Esophagus mucosa (tissue), 1 donor: ENCODE measurements around the gene ITFG1. TPM values are rescaled to one million over a fixed set of nuclear protein-coding genes. Genes with fewer than 3 reads are reported as not detected.
"Not testable (repeated sequence)": the region's sequence is repeated elsewhere in the genome, so short reads cannot be mapped to it uniquely, and the experiment has no call there.

Experiments used
- ATAC-seq: fragments of 200-7000 bp; cut with Tn5 transposase; one replicate; pipeline ENCODE4 v1.9.1; 2020
- total RNA-seq: library from RNA; stranded (reverse); gene quantifications from one replicate; pipeline ENCODE4 v1.2.4, GENCODE V29; 2023
- donor health status: DM: yes; HTN: yes; CAD: no.

ITFG1 gene
- total RNA-seq, 1 donor from 2014 or later: 23.2 TPM

DNA sequence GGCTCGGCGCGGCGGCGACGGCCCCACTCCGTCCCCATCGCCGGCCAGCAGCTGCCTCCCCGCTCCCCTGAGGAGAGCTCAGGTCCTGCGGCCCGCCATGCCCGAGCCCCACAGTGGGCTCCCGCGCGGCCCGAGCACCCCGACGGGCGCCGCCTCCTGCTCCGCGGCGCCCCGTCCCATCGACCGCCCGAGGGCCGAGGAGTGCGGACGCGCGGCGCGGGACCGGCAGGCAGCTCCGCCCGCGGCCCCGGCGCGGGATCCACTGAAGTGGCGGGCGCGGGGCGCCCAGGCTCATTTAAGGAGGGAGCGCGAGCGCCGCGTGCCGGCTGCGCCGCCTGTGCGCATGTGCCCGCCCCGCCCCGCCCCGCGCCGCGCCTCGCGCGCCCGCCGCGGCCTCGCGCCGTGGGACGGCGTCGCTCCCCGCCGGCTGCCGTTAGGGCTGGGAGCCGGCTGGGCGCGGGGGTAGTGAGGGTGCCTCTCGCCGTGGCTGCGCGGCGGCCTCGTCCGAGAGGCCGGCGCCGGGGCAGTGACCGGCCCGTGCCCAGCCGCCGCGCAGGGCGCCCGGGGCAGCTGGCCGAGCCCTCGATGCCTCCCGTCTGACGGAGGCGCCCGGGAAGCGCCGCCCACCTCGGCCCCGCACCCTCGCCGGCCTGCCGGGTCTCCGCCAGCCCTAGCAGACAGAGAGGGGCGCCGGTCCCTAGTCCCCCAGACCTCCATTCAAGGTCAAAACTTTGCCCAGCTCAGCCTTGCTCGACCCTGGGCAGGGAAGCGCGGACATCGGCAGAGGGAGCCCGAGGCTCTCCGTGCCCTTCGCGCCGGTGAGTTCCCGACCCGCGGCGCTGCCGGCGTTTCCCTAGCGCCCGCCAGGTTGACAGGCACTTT is 316.9 kb downstream of the ITFG1 start, which contains the start of gene NETO2:
Gene NETO2, minus strand, starts transcription at position 269 of the 882 bp plus-strand sequence. CDS start 333 bp downstream, outside the sequence.
- peak; percentile 74 for ATAC-seq

DNA sequence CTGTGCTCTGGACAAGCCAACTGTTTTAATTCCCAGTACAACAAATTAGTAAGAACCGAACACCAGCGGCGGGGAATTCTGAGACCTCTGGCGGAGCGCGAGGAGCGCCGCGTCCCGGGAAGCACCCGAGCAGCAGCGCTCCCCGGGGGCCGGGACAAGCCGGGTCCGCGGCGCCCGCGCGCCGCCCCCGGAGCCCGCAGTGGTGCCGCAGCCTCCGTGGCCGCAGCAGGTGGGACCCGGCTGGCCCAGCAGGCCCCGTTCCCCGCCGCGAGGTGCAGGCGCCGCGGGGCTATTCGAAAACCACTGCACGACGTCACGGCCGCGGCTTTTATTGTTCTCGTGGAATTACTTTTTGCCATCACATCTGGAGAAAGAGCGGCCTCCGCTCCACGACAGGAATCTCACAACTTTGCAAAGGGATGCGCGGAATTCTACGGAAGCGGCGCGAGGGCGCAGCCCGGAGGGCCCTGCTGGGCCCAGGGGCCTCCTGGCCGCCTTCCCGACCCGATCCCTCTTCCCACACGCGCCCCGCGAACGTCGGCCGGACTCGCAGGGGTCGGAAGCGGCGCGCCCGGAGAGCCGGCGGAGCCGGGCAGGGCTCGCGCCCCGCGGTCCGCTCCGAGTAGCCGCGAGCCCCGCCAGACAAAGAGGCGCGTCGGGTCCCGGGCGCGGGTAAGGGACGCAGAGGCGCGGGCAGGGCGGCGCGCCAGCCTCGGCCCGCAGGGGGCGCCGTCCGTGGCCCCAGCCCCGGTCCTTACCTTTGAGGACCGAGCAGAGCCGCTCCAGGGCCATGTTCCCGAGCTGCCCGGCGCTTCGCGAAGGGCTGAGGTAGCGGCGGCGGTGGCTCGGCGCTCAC is 317.8 kb downstream of the ITFG1 start:
- peak; percentile 88 for ATAC-seq

DNA sequence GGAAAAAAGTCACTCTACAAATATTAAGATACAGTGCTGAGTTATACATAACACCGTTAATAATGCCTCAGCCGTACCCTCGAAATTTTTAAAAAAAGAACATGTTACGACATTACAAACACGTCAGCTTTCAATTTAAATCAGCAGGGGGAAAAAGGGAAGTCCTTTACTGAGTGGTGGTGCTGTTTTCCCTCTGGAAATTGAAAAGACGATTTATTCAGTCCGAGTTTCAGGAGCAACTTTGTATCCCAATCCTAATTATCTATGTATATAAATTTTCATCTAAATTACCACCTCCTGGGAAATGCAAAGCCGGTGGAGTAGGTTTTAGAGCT is 318.4 kb downstream of the ITFG1 start:
- ATAC-seq: no peak

DNA sequence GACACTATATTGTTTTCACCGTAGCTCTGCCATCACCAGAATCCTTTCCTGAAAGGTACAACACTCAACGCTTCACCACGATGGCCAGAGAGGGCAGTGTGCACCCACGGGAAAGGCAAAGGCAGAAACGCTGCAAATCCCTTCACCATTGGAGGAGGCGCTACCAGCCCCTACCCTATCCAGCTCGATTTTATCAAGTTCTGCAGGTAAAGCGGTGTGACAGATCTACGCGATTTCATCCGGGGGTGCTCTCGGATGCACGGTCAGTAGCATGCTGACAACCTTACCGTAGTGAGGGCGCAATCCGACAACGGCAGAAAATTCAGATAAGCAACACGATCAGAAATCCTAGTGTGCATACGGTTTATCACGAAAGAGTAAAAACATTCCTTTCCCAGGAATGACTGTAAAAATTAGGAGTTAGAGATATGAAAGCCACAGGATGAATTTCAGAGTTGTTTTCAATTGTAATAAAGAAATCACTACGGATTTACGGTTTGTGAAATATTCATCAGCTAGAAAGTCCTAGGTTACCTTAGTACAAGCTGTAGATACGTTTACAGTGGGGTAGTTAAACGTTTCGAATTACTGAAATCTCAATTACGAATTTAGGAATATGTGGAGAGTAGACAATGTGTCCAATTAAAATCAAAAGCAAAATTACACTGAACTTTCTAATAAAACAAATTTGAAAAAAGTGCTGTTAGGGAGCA is 318.9 kb downstream of the ITFG1 start:
- ATAC-seq: peak; percentile 82

DNA sequence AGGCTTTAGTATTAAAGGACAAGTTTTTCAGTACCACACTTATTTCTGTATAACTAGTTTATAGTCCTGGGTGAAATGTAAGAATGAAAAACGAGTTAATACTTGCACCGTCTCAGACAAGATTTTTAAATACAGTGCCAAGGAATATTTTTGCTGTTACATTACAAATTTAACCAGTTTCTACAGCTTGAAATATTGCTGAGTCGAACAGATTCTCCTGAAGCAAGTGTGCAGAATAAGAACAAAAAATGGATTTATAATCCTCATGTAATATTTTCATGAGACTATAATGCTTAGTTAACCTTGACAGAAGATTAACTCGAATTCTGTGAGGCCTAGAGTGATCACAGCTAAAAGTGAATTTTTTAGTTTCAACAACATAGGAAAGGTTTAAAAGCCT is 320.2 kb downstream of the ITFG1 start:
- no peak for ATAC-seq

DNA sequence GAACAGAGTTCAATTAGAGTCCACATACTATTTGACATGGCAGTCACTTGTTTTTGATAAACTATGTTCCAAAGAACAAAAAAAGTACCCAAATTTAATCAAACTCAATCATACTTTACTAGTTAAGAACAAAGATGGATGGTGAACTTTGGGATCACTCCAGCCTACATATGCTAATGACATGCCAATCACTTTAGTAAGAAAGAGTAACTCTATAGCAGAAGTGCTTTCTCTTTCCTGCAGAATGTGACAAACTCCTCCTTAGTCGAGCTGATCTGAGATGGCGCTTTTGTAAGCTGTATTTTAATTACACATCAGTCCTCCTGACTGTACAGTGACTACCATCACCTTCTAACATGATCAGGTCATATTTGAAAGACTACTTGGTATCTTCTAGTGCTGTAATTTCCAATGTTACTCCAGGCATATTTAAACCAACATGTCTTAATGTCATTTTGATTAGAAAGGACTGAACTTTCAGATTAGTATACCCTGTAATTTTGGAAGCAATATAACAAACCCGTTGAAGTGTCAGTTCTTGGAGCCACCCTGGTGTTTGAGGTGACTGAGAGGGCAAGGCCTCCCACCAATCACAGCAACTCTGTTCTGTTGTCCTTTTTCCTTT is 321.2 kb downstream of the ITFG1 start:
- ATAC-seq: no peak

DNA sequence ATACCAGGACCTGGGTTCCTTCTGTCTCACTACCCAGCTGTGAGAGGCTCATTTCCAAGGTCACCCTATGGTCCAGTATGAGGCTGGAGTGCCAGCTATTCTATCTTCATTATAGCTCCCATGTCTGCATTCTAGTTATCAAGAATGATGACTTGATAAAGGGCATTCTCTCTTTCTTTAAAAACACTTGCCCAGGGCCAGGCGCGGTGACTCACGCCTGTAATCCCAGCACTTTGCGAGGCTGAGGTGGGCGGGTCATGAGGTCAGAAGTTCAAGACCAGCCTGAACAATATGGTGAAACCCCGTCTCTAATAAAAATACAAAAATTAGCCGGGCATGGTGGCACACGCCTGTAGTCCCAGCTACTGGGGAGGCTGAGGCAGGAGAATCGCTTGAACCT is 322.9 kb downstream of the ITFG1 start:
- ATAC-seq: not testable (repeated sequence)

DNA sequence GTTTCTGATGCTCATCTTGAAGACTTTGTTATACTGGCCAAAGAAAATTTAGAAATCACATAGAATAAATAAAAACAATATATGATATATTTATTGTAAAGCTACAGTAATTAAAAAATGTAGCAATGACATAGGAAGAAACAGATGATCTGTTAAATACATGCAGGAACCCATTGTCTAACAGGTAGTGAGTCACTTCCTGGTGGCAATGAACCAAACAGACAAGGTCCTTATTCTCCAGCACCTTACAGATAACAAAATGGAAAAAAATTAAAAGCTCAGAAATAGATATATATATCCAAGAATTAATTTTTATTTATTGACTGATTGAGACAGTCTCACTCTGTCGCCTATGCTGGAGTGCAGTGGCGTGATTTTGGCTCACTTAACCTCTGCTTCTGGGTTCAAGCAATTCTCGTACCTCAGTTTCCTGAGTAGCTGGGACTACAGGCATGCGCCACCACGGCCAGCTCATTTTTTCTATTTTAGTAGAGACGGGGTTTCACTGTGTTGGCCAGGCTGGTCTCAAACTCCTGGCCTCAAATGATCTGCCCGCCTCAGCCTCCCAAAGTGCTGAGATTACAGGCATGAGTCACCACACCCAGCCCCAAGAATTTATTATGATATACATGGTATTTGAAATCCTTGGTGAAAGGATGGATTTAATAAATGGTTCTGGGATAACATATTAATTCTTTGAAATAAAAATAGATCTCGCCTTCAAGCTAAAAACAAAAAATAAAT is 324.6 kb downstream of the ITFG1 start:
- ATAC-seq: peak; percentile 81

DNA sequence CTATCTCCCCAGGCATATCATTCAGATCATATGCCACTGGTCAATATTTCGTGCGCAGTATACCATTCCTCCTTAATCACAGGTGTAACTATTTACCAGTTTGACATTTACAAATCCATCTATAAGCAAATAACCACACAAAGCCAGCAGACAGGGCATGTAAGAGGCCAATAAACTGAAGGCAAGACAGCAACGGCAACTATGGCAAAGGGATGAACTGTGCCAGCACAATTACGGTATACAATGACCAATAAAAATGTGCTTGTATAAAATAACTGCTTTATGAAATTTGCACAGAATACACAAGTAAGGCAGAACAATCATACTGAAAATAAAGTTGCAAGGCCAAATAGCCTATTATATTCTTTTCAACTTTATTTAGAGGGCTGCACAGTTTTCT is 326.3 kb downstream of the ITFG1 start:
- ATAC-seq: no peak

DNA sequence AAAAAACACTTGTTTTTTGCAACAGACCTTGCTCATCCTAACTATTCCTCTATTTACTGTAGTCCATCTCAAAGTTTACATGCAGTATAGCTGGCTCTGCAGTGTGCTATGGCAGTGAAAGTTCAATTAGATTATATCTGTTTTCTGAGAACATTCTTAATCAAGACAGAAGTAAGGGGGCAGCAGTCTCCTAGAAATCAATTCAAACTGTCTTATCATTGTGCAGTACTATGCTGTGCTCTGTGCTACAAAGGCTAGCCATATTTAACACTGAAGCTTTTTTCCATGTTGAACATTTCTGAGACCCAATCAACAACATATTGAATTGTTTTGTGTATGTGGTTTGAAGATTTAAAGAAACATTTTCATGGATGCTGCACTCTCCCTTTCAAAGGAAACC is 328.6 kb downstream of the ITFG1 start:
- ATAC-seq: no peak

DNA sequence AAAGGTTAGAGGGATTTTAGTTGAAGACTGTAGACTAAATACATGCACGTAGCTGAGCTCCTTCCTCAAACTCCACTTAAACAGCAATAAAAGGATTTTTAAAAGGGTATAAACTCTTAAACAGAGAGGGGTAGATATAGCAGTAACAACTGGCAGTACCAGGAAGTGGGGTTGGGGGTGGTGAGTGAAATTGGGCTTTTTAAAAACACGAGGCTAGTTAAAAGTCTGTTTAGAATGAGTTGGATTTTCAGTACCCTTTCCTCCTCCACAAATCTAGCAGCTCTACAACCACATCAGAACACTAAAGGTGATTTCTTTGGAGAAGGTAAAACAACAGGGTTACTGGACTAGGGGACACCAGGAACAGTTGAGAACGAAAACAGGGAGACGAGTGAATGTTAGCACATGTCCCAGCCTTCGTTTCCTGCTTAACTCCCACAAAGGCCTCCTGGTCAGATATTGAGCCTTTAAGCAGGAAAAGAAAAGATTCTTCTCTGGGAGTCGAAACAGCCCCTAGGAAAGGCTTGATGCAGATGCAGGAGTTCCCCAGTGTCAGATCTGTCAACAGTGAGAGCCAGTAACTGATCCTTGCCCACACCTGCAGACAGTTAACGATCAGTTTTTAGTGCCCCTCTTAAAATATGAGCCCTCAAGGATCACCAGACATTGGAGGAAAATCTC is 331.0 kb downstream of the ITFG1 start:
- no peak for ATAC-seq

DNA sequence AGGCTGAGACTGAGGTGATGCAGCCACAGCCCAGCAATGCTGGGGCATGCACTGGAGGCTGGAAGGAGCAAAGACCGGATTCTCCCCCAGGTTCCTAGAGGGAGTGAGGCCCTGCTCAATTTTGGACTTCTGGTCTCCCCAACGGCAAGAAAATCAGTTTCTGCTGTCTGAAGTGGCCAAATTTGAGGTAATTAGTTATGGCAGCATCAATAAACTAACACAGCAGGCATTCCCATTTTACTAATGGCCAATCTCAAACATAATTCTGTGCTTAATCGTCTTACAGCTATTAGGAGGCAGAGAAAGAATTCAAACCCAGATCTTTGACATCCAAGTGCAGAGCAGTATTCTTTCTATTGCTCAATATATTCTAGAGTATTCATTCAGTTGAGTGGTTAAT is 333.3 kb downstream of the ITFG1 start:
- ATAC-seq: no peak

DNA sequence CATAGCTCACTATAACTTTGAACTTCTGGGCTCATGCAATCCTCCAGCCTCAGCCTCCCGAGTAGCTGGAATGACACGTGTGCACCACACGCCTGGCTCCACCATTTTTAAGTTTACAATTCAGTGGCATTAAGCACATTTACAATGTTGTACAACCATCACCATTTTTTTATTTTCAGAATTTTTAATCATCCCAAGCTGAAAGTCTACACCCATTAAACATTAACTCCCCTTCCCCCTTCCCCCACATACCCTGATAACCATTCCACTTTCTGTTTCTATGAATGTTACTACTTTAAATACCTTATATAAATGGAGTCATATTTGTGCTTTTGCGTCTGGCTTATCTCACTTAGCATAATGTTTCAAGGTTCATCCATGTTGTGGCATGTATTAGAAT is 335.1 kb downstream of the ITFG1 start:
- ATAC-seq: no peak

DNA sequence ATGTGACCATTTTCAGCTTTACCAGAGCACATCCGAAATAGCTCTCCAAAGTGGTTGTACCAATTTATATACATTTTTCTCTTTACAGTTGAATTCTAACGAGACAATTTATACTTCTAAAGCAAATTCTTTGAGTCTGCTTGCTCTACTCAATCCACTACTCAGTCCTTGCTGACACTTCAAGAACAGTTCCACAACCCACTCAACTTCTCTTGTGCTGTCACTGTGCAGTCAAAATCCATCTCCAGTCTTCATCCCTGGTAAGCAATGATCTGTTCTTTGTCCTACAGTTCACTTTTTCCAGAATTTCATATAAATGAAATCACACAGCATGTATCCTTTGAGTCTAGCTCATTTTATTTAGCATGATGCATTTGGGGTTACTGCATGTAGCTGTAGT is 347.7 kb downstream of the ITFG1 start:
- ATAC-seq: no peak

DNA sequence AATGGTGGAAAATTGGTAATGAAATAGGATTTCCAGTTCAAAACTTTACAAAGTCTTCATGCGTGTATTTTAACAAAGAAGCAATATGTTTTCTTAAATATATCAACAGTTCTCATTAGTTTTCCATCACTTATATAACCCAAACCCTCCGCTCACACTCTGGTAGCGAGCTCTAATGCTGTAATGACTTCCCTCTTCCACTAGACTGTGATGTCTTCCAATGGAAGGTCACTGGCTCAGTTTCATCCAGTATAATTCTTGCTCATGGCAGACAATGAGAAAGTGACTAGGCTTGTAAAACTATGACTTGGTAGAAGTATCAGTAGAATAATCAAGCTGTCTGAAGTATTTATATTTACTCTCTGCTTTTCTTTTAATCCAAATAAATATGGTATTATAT is 349.9 kb downstream of the ITFG1 start:
- ATAC-seq: no peak

DNA sequence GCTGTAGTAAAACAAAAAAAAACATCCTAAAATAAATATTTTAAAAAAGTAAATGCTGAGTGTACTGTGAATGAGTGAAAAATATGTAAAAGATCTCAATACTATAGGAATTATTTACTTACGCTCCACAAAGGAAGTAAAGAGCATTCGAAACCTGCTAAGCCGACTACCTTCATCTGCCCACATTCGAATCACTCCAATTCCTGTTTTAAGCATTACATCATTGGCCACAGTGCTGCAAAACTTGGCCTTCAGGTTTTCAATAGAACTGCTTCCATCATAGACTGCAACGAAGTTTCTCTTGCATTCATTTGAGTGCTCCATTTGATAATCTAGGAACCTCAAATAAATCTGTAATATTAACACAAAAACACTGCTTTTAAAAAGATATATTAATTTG is 351.5 kb downstream of the ITFG1 start:
- no peak for ATAC-seq

Other genes with a start within 250 kb of the ITFG1 start
- gene PHKB, start 268 bp upstream of the ITFG1 start, total RNA-seq: 47.9 TPM